H9 (cell line): ENCODE results near the gene SPTBN1. TPM values are rescaled to one million over a fixed set of nuclear protein-coding genes. Genes with fewer than 3 reads are reported as not detected.

Experiments used
- DNase-seq: peaks from one replicate; pipeline ENCODE4 v3.0.0-alpha.2; 2017
- H2AFZ ChIP-seq: one replicate; pipeline ENCODE4 v1.6.1; 2013; ENCODE audit warnings: mild to moderate bottlenecking, low read length, control low read depth, moderate library complexity
- H2AK5ac ChIP-seq: 2 replicates; pipeline ENCODE4 v1.6.1; 2013; ENCODE audit warnings: low read length, control low read depth, mixed read lengths; ENCODE audit not compliant: insufficient read length
- H2BK120ac ChIP-seq: one replicate; pipeline ENCODE4 v1.6.1; 2013; ENCODE audit warnings: low read depth, mild to moderate bottlenecking, low read length, control low read depth, inconsistent platforms; ENCODE audit not compliant: poor library complexity, severe bottlenecking
- H2BK12ac ChIP-seq: 2 replicates; pipeline ENCODE4 v1.6.1; 2013; ENCODE audit warnings: low read length, control low read depth, mixed read lengths, low read depth; ENCODE audit not compliant: insufficient read length
- H2BK15ac ChIP-seq: 2 replicates; pipeline ENCODE4 v1.6.1; 2013; ENCODE audit warnings: low read depth, low read length, control low read depth
- H2BK20ac ChIP-seq: one replicate; pipeline ENCODE4 v1.6.1; 2013; ENCODE audit warnings: low read depth, mild to moderate bottlenecking, low read length, control low read depth, inconsistent platforms; ENCODE audit not compliant: poor library complexity, severe bottlenecking
- H2BK5ac ChIP-seq: 2 replicates; pipeline ENCODE4 v1.6.1; 2013; ENCODE audit warnings: low read length, control low read depth, mixed read lengths; ENCODE audit not compliant: insufficient read length
- H3K14ac ChIP-seq: 2 replicates; pipeline ENCODE4 v1.6.1; 2013; ENCODE audit warnings: low read length, control low read depth; ENCODE audit not compliant: insufficient read depth
- H3K18ac ChIP-seq: 2 replicates; pipeline ENCODE4 v1.6.1; 2013; ENCODE audit warnings: low read depth, mild to moderate bottlenecking, mixed read lengths, low read length, control low read depth; ENCODE audit not compliant: insufficient read length
- H3K23ac ChIP-seq: 2 replicates; pipeline ENCODE4 v1.6.1; 2013; ENCODE audit warnings: low read length, control low read depth, mixed read lengths, low read depth; ENCODE audit not compliant: insufficient read length
- H3K23me2 ChIP-seq: 2 replicates; pipeline ENCODE4 v1.6.1; 2013; ENCODE audit warnings: low read depth, mild to moderate bottlenecking, mixed read lengths, low read length, control low read depth; ENCODE audit not compliant: insufficient read length, poor library complexity, severe bottlenecking
- H3K27ac ChIP-seq: 2 replicates; pipeline ENCODE4 v1.5.1; 2013; ENCODE audit warnings: low read length, control low read depth, mixed read lengths, low read depth; ENCODE audit not compliant: insufficient read length
- H3K27me3 ChIP-seq: 2 replicates; pipeline ENCODE4 v1.6.1; 2013; ENCODE audit warnings: low read length, control low read depth, inconsistent platforms; ENCODE audit not compliant: insufficient read depth
- H3K4ac ChIP-seq: 2 replicates; pipeline ENCODE4 v1.6.1; 2013; ENCODE audit warnings: low read depth, mild to moderate bottlenecking, control low read depth, inconsistent platforms, low read length, moderate library complexity
- H3K4me1 ChIP-seq: 2 replicates; pipeline ENCODE4 v1.6.1; 2013; ENCODE audit warnings: low read length, control low read depth, inconsistent platforms; ENCODE audit not compliant: insufficient read depth
- H3K4me2 ChIP-seq: 2 replicates; pipeline ENCODE4 v1.6.1; 2013; ENCODE audit warnings: low read length, control low read depth, mixed read lengths; ENCODE audit not compliant: insufficient read length, insufficient read depth
- H3K56ac ChIP-seq: 2 replicates; pipeline ENCODE4 v1.6.1; 2013; ENCODE audit warnings: low read depth, mild to moderate bottlenecking, mixed read lengths, low read length, control low read depth; ENCODE audit not compliant: insufficient read length
- H3K79me1 ChIP-seq: 2 replicates; pipeline ENCODE4 v1.6.1; 2013; ENCODE audit warnings: low read depth, mild to moderate bottlenecking, moderate library complexity, low read length, control low read depth, inconsistent platforms; ENCODE audit not compliant: insufficient read depth, poor library complexity, severe bottlenecking
- H3K79me2 ChIP-seq: 2 replicates; pipeline ENCODE4 v1.6.1; 2013; ENCODE audit warnings: low read length, control low read depth, inconsistent platforms; ENCODE audit not compliant: insufficient read depth
- H3K9ac ChIP-seq: 2 replicates; pipeline ENCODE4 v1.6.1; 2013; ENCODE audit warnings: low read length, control low read depth, mixed read lengths; ENCODE audit not compliant: insufficient read length; ENCODE audit errors: extremely low read depth
- H3K9me3 ChIP-seq: one replicate; pipeline ENCODE4 v1.6.1; 2013; ENCODE audit warnings: low read depth, low read length, inconsistent platforms; ENCODE audit not compliant: control insufficient read depth
- H3T11ph ChIP-seq: one replicate; pipeline ENCODE4 v1.6.1; 2013; ENCODE audit warnings: mild to moderate bottlenecking, low read length, control low read depth, inconsistent platforms
- H4K20me1 ChIP-seq: one replicate; pipeline ENCODE4 v1.6.1; 2013; ENCODE audit not compliant: control insufficient read depth, insufficient read length, insufficient read depth
- H4K5ac ChIP-seq: 2 replicates; pipeline ENCODE4 v1.6.1; 2013; ENCODE audit warnings: low read depth, mild to moderate bottlenecking, mixed read lengths, low read length, control low read depth; ENCODE audit not compliant: insufficient read length
- H4K8ac ChIP-seq: replicated peaks from 2 replicates; pipeline ENCODE4 v1.6.1; 2013; ENCODE audit warnings: low read length, control low read depth, mixed read lengths, low read depth; ENCODE audit not compliant: insufficient read length
- H4K91ac ChIP-seq: 2 replicates; pipeline ENCODE4 v1.6.1; 2013; ENCODE audit warnings: low read depth, mild to moderate bottlenecking, moderate library complexity, mixed read lengths, low read length, control low read depth; ENCODE audit not compliant: insufficient read length
- H3K27ac Mint-ChIP-seq, 3 experiments: 2 replicates in 2 of 3; 3 replicates in 1 of 3; pipeline ENCODE4 v1.8.0; 2020 to 2021; ENCODE audit warnings: mixed read lengths in 3 of 3, mild to moderate bottlenecking in 1 of 3, moderate library complexity in 1 of 3
- H3K27me3 Mint-ChIP-seq: 2 replicates; pipeline ENCODE4 v1.8.0; 2021; ENCODE audit warnings: low read depth, mild to moderate bottlenecking, moderate library complexity, mixed read lengths
- H3K36me3 Mint-ChIP-seq, 3 experiments: 2 replicates in 2 of 3; 3 replicates in 1 of 3; pipeline ENCODE4 v1.8.0; 2020 to 2021; ENCODE audit warnings: low read depth in 3 of 3, mixed read lengths in 3 of 3; ENCODE audit not compliant: insufficient read depth in 1 of 3
- H3K4me1 Mint-ChIP-seq, 2 experiments: 2 replicates each; pipeline ENCODE4 v1.8.0; 2020; ENCODE audit warnings: mixed read lengths in 2 of 2
- H3K4me3 Mint-ChIP-seq, 2 experiments: 2 replicates in 1 of 2; 3 replicates in 1 of 2; pipeline ENCODE4 v1.8.0; 2020 to 2021; ENCODE audit warnings: mild to moderate bottlenecking in 2 of 2, mixed read lengths in 2 of 2, moderate library complexity in 1 of 2
- H3K9me3 Mint-ChIP-seq, 2 experiments: 2 replicates in 1 of 2; 3 replicates in 1 of 2; pipeline ENCODE4 v1.8.0; 2020; ENCODE audit warnings: mild to moderate bottlenecking in 2 of 2, mixed read lengths in 2 of 2, moderate library complexity in 1 of 2
- CTCF ChIP-seq: fragments of 200-600 bp; sonication (generic); conservative IDR thresholded peaks from 3 replicates; pipeline ENCODE4 v1.8.0; 2021; ENCODE audit warnings: antibody characterized with exemption, mild to moderate bottlenecking
- WGBS: extraction: QIAGEN DNeasy Blood & Tissue Kit; methylation state at CpG from one replicate; pipeline ENCODE4 v1.1.7; 2013; ENCODE audit warnings: missing lambda C conversion rate, low lambda C conversion rate, mixed read lengths; ENCODE audit not compliant: insufficient read length; ENCODE audit errors: extremely low coverage; 5-methylcytosine and 5-hydroxymethylcytosine counted together
- total RNA-seq: library from RNA; stranded (reverse); gene quantifications from 2 replicates; pipeline ENCODE4 v1.2.1, GENCODE V29; 2021

The SPTBN1 gene
- total RNA-seq, 1 experiment from 2014 or later, result 164 TPM

GRCh38 chr2:54480025-54480424 lies 23.9 kb downstream of the SPTBN1 start:
- Mint-ChIP-seq H3K27me3 (no peaks in the 10 kb centered on the region; the same call in 1 of the 2 replicates), H3K27ac (no peak overlapping the region), H3K4me1 (peaks cover 12 to 26% of the 10 kb centered on the region in 2 experiments), H3K36me3 (peaks cover 7 to 14% (median 10%) of the 10 kb centered on the region in 3 experiments), H3K9me3 (peaks cover 9 to 13% of the 10 kb centered on the region in 2 experiments), H3K4me3 (no peak overlapping the region)
- Histone ChIP-seq H4K91ac (no peak overlapping the region), H4K8ac (no peak overlapping the region), H3T11ph (no peak overlapping the region), H3K4ac (no peak overlapping the region), H2BK15ac (no peak overlapping the region), H2BK5ac (no peak overlapping the region), H3K79me2 (peaks cover 2% of the 10 kb centered on the region; the same call in 1 of the 2 replicates), H3K56ac (no peak overlapping the region), H3K9ac (no peak overlapping the region), H2AK5ac (no peak overlapping the region), H2BK20ac (no peak overlapping the region), H3K4me1 (peaks cover 2% of the 10 kb centered on the region; the same call in 1 of the 2 replicates), H4K20me1 (no peaks in the 10 kb centered on the region), H2AFZ (no peak overlapping the region), H3K18ac (no peak overlapping the region), H4K5ac (no peak overlapping the region), H2BK12ac (no peak overlapping the region), H3K23ac (no peak overlapping the region), H3K27ac (no peak overlapping the region), H3K4me2 (no peak overlapping the region), H3K23me2 (no peaks in the 10 kb centered on the region), H2BK120ac (no peak overlapping the region), H3K14ac (no peak overlapping the region), H3K27me3 (no peaks in the 10 kb centered on the region), H3K79me1 (no peaks in the 10 kb centered on the region), H3K9me3 (no peaks in the 10 kb centered on the region)
- no CpG with 5 or more reads among the region's 2 CpGs for WGBS
- no peak for TF ChIP-seq CTCF
- DNase-seq, result no peak
